ENCODE data around the gene RASAL2. TPM values are rescaled to one million over a fixed set of nuclear protein-coding genes. Genes with fewer than 3 reads are reported as not detected.

The RASAL2 gene
- total RNA-seq, 1 experiment from 2014 or later, result 12.2 TPM

DNA sequence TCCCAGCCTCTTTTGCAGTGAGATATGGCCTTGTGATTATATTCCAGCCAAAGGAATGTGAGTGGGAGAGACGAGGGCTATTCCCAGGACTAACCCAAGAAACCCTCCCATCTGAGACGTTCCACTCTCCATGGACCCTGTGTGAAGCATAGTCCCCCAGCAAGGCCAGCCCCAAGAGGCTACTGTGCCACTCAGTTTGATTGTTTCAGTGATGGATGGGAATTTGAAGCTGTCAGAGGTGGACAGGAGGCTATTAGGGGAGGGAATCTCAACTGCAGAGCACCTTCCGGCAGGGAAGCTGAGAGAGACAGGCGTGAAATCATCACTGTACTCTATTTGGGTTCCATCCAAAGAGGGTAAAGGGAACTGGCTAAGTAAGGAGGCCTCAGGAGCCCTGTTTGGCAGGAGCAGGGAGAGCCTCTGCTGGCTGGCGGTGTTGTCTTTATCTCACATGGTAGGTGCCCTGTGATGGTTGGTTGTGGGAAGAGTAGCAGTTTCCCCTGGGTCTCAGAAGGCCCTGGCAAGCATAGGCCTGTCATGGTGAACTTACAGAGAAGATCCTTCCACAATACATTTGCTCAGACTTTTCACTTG lies 415.6 kb downstream of the RASAL2 start:
- no peak for DNase-seq (ENCODE audit: low read depth)

DNA sequence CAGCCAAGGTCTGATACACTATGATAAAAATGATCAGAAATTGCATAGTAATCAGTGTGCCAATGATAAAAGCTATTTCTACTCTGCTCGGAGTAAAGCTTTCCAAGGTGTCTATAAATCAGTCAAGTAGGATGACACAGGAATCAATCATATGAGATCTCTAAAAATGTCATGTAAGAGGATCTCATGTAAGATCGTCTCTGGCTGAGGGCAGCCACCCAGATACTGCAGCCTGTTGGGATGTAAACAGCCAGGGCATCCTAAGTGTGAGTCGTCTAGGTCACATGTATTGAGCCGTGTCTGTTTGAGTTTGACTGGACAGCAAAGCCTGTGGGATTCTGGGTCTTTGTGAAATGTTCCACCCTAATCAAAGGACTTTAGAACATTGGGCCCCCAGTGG lies 416.3 kb downstream of the RASAL2 start:
- DNase-seq (ENCODE audit: low read depth), result no peak

DNA sequence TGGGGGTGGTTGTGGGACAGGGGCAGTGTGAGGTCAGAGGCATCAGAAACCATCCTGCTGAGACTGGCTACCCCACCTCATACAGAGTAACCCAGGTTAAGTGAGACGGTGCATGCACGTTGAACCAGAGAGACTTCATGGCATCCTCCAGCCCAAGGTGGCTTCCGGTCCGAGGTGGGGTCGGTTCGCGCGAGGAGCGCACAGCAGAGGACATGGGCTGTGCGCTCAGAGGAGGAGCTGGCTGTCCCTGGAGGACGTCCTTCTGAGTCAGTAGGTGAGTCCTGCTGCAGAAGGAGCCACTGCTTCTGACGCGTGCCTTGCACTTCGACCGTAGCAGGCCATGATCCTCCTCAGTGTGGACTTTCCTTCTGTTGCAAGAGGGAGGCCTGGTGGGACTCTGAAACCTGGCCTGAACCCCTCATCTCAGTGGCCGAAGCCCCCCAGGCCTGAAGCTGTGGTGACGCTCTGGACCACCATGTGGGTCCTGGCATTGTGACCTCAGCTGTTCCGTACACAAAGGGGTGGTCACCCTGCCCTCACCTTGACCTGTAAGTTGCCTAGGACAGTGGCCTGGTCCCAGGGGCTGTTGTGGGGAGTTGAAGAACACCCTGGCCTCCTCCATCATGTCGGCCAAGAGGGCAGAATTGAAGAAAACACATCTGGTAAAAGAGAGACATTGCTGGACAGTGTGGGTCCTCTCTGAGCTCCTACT lies 418.8 kb downstream of the RASAL2 start, which contains the start of gene TEX35:
TSS of gene TEX35 (plus strand) at position 544 of the 712 bp plus-strand sequence. CDS start at position 624, 80 bp downstream.
- DNase-seq (ENCODE audit: low read depth), result no peak

DNA sequence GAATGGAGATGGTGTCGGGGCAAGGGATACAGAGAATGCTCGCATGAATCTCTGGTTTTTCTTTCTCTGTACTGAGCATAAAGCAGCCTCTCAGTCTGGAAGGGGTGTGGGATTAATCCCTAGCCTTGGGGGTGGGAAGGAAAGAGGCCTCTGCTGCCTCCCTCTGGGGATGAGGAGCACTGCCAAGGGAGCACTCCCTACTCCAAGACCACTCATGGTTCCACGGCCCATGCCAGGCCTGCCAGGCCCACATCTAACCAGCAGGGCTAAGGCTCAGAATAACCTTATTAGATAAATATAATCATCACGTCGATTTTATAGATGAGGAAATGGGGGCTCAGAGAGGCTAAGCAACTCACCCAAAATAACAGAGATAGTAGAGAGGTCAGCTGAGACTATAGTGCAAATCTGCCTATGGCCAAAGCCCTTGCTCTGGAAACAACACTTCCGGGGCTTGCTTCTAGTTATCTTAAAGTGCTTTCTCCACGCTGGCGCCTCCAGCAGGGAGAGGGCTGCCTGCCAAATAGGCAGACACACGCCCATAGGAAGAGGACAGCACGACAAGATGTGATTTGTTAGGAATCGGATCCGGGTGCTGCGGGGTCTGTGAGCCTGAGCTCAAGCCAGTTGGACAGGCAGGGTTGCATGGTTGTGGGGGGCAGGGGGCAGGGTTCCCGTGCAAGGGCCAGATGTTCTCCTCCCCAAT lies 419.5 kb downstream of the RASAL2 start:
- no peak for DNase-seq (ENCODE audit: low read depth)

DNA sequence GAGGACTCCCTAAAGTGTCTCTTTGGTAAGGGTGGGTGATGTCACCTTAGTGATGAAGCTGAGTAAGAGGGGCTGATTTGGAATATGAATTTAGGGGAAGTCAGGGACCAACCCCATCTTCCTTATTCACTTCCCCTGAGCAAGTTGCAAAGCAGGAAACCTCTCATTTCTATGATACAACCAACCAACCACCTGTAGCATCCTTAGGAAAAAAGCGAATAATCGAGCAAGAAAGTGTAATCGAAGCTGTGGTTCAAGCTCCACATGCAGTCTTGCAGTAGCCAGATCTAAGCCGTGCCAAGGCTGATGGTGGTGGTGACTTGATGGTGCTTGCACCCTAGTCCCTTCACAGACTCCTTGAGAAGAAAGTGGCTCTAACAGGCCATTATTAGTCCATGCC lies 422.2 kb downstream of the RASAL2 start:
- DNase-seq (ENCODE audit: low read depth), result no peak

DNA sequence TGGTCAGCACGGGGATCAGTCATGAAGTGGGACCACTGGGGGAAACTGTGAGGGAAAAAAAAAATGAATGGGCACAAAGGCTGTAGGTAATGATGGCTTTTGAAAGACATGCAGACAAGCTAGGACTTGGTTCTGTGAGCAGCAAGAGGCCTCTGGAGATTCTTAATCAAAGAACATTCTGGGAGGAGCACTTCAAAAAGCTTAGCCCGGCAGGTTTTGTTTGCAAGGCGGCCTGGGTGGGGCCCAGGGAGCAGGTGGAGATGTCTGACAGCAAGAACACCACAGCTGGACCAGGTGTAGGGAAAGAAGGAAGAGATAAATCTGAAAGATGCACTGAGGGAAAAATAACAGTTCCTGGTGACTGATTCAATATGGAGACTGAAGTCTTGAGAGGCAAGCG lies 425.0 kb downstream of the RASAL2 start:
- DNase-seq (ENCODE audit: low read depth), result no peak

DNA sequence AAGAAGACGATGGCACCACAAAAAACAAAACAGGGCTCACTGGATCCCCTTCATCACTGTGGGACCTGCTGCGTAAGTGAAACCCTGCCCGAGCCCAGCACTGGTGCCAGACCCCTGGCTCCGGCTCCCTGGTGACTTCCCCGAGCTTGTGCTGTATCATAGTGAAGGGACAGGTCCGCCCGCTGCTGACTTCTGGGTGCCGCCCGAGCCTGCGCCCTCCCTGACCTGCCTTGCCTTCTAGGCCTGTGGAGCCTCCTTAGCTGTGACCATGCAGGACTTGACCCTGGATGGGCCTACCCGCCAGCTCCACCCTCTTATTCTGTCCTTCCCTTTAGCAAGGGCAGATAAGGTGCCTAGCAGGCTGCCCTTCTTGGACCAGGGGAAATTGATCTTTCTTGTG lies 426.9 kb downstream of the RASAL2 start:
- no peak for DNase-seq (ENCODE audit: low read depth)

DNA sequence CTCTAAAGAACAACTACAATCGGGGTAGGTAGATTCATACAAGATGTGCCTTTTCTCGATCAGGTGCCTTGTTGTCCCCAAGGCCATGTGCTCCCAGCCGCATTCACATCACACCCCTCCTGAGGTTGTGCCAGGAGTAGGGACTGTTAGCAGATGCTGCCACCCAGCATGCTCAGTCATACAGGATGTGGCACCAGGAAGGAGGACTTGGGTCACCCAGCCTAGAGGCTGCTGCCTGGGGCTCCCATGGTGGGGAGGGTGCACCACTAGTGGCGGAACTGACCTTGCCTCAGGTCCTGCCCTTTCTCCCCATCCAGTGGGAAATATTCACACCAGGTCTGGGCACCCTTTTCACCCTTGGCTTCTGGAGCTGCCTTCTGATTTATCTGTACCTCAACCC lies 427.3 kb downstream of the RASAL2 start:
- DNase-seq (ENCODE audit: low read depth), result no peak

DNA sequence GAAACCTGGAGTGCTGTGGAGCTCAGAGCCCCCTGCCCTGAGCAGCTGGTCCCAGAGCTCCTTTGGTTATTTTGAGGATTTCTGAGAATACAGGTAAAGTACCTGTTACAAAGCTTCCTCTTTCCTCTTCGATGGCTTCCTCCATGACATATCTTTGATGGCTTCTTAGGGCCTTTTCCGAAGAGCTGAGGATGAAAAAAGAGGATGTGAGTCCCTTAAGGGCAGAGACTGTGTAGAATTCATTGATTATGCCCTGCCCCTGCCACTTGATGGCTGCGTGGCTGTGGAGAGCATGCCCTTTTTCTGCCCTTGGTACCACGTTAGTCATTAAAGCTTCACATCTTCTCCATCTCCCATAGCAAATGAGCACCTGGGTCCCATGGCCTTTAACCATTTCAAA lies 433.2 kb downstream of the RASAL2 start:
- no peak for DNase-seq (ENCODE audit: low read depth)

DNA sequence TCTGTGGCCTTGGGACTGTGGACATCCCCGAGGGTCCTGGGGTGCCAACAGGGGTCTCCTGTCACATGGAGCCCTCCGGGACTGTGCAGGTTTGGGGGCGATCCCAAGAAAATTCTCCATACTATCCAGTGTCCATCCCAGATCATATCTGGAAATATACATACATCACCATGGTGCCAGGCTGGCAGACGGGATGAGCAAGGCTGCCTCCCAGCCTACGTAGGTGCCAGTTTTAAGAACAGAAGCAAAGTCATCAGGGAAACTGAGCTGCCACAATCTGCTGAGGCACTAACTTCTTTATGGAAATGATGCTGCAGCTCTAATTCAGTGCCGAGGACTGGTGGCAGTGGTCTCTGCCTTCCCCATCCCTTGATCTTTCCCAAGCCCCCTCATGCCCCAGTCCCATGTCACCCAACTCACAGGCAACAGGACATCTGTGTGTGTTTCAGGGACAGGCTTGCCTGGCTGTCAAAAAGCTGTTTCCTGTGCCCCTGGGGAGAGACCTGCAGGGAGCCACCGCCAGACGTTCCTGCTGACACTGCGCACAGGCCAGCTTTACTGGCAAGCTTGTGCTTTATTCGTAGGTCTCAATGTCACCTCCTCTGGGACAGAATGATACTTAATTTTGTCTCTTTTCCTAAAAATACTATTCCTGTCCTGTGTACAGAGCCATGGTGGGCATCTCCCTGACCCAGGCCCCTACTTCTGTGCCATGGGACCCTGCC lies 434.5 kb downstream of the RASAL2 start:
- DNase-seq (ENCODE audit: low read depth), result no peak

DNA sequence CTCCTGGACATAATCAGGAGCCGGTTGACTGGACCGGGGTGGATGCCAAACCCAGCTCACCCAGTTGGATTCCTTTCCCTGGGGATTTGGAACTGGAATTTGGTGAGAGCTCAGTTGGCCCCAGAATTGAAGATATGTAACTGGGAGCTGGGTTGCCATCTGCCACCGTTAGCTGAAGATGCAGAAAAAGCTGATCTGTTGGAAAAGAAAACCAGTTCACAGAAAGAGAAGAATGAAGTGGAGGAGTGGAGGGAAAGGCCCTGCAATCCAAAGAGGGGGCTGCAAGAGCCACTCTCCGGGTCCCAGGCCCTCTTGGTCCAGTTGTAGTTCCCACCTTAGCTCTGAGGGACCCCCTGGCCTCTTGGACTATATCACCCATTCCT lies 435.0 kb downstream of the RASAL2 start:
- DNase-seq (ENCODE audit: low read depth), result no peak

DNA sequence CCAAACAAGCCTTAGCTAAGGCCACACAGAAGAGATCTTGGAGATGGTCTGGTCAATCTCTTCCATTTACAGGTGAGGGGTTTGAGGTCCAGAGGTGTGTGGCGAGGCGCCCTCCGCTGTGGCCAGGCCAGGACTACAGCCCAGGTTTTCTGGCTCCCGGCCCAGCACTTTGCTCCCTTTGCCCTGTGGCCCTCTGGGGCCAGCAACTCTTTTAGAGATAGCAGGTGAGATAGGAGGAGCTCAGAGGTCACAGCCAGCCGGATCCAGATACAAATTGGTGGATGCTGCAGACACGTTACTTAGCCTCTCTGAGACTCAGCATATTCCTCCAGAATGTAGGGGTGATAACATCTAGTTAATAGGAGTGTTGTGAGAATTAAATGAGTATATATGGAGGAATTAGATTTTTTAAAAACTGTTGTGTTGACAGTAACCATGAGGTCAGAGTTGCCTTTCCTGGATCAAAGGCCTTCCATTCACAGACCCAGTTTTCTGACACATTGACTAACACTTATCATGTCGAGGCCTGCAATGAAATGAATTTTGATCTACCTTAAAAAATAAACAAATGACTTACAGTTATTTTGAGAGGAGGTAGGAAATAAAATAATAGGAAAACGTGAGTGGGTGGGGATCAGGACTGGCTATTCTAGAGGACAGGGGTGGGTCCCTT lies 435.6 kb downstream of the RASAL2 start:
- no peak for DNase-seq (ENCODE audit: low read depth)

DNA sequence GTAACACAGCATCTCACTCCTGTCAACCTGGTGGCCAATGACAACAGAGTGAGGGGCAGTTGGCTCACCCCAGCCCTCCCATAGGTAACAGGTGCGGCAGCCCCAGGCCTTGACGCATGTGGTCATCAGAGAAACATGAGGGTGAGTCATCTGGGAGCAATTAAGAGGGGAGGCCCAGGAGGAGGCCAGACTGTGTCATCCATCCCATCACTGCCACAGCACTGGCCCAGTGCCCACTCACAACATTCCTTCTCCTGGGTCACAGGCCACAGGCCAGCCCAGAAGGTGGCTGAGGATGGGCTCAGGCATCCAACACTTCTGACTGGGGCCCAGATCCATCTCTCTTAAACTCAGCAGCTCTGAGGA lies 436.1 kb downstream of the RASAL2 start:
- peak; percentile 93 for DNase-seq (ENCODE audit: low read depth)

DNA sequence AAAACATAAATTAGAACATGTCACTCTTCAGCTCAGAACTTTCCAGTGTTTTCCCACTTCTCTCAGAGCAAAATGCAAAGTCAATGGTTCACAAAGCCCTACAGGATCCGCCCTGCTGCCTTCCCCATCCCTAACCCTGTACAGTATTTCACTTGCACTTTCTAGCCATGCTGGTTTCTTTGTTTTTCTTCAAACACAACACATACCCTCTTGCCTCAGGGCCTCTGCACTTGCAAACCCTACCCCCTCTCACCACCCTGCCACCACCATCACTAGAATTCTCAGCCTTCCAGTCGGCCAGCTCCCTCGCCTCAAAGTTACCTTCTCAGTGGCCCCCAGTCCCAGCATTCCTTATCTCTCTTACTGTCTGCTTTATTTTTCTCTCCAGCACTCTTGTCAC lies 436.6 kb downstream of the RASAL2 start:
- DNase-seq (ENCODE audit: low read depth), result no peak

DNA sequence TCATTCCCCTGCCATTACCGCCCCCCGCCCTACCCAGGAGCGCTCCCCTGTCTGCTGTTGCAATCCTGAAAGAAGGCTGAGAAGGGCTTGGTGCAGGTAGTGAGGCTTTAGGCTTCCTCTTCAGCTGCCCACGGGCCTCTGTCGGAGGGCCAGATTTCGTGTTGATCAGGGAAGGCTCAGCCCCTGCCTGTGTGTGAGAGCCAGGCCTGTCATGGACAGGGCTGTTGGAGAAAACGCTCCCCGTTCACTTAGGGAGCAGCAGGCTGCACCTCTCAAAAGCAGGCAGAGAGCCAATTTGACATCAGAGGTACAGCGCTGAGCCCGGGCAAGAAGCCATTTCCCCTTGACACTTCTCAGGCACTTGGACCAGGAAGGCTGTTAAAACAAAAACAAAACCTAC lies 438.0 kb downstream of the RASAL2 start:
- no peak for DNase-seq (ENCODE audit: low read depth)

DNA sequence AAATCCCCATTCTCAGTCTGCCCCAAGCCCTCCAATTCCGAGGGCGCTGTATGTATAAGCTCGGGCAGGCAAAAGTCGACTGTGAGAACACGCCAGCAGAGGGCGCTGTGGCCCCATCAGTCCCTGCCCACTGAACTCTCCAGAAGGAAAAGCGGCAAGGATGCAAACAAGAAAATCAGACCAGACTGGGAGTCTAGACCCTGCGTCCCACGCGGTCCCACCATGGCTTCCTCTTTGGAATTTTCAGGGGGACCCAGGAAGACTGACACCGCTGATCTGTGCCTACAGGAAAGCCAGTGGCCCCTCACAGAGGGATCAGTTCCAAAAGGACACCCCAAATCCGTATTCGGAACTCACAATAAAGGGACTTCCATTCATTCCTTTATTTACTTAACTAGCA lies 438.5 kb downstream of the RASAL2 start:
- DNase-seq (ENCODE audit: low read depth), result peak; percentile 87

DNA sequence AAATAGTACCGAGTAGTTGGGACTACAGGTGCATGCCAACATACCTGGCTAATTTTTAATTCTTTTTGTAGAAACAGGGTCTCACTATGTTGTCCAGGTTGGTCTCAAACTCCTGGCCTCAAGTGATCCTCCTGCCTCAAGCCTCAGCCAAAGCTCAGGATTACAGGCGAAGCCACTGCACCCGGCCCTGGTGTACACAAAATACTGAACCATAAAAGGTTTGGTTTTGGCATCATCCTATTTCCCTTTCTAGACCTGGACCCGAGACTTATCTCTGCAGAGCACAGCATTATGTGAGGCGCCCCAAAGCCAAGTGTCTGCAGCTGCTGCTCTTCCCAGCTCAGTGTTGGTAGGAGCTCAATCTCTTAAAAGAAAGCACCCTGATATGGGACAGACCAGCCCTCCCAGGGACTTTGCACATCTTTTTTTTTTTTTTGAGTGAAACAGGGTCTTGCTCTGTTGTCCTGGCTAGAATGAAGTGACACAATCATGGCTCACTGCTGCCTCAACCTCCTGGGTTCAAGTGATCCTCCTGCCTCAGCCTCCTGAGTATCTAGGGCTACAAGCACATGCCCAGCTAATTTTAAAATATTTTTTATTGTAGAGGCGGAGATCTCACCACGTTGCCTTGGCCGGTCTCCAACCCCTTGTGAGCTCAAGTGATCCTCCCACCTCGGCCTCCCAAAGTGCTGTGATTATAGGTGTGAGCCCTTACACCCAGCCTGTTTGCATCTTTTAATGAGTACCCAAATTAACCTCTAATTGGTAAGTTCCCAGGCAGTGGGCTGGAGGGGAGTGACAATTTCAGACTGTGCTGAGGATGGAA lies 439.4 kb downstream of the RASAL2 start:
- no peak for DNase-seq (ENCODE audit: low read depth)

Data from Daoy (cell line).